HT-29 (cell line): ENCODE data around the gene MICAL3. TPM values are rescaled to one million over a fixed set of nuclear protein-coding genes. Genes with fewer than 3 reads are reported as not detected.

Source experiments
- DNase-seq: peaks from one replicate; pipeline ENCODE4 v3.0.0-alpha.2; 2015; ENCODE audit warnings: low spot score
- total RNA-seq: library from RNA; depleted of rRNA; stranded (reverse); fragments of >200 nt; shearing (Covaris generic); gene quantifications from 2 replicates; pipeline ENCODE4 v1.2.3, GENCODE V29; 2014

MICAL3 gene
- total RNA-seq, 1 experiment from 2014 or later = 11.2 TPM

DNA sequence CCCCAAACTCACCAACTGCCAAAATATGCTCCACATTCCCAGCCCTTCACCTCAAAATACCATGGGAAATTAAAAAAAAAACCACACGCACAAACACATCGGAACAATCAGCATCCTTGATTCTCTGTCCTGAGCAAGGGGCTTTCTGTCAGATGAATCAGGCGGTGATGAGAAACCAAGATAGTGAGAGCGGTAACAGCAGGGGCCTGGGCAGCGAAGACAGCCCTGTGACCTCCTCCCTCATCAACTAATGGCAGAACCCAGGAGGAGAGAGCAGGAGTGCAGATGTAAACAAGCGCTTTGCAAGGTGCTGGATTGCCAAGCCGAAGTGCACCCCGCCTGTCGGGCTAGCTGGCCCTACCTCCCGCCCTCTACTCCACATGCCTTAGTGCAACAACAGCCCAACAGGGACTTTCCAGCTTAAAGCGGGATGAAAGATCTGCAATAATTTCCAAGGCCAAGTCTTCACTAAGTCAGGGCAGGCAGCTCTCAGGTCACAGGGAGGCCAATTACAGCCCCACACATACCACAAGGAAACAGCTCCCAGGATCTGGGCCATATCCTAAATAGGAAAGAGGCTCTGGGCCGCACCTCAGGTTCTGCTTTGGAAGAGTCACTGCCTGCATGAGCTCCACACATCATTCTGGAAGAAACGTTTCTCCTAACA, 177.9 kb downstream of the MICAL3 start:
- no peak for DNase-seq

DNA sequence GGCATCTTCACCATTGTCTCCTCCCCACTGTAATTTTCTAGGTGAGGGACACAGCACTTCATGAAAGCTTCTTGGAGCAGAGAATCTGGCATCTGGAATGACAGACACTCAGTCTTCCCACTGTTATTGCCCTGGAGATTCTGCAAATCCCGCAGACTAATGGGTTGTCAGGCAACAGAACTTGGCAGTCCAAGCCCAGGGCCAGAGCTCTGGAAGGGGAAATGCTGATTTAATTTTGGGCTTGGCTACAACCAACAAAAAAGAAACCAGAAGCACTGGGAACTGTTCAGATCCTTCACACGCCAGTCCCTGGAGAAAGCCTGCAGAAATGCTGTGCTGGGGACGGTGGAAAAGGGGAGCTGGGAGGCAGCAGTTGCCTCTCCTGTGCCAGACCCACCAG, 178.6 kb downstream of the MICAL3 start:
- DNase-seq = no peak

GRCh38 chr22:17845327-17845726, 179.0 kb downstream of the MICAL3 start:
- no peak for DNase-seq

GRCh38 chr22:17844150-17844549, 180.2 kb downstream of the MICAL3 start:
- no peak for DNase-seq

DNA sequence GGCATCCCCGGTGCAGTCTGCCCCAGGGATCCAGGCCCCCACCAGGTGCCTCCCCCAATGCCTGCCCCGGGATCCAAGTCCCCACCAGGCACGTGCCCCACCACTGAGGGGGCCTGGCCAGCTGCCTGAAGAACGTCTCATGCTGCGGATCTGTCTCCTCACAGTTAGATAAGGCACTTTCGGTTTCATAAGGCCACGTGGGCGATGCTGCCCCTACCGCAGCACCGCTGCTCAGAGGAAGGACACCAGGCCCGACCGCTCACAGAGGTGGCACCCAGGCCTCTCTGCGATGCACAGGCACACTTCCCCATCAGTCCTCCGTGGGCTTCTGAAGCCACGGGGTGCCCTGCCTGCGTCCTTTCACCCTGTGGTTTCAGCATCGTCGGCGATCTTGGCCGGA, 182.0 kb downstream of the MICAL3 start:
- no peak for DNase-seq

DNA sequence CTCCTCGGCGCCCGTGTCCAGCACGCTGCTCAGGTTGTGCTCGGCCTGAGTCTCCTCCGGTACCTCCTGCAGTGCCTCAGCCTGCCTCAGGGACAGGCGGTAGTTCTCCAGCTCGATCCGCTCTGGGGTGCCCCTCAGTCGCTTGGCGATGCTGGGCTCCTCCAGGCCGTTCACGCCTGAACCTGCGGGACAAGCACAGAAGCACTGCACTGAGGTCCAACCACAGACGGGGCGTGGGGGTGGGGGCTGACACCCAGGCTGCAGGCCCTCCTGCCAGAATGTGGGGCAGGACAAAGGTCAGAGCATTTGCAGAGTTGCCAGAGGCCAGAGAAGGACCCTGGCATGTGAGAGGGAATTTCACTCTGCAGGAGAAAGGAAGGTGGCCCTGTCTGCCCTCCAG, 182.5 kb downstream of the MICAL3 start:
- DNase-seq = no peak

- DNase-seq = no peak
Observed at GRCh38 chr22:17838180-17838865, 186.0 kb downstream of the MICAL3 start.

- no peak for DNase-seq
Observed at GRCh38 chr22:17836992-17837742, 187.2 kb downstream of the MICAL3 start.

DNA sequence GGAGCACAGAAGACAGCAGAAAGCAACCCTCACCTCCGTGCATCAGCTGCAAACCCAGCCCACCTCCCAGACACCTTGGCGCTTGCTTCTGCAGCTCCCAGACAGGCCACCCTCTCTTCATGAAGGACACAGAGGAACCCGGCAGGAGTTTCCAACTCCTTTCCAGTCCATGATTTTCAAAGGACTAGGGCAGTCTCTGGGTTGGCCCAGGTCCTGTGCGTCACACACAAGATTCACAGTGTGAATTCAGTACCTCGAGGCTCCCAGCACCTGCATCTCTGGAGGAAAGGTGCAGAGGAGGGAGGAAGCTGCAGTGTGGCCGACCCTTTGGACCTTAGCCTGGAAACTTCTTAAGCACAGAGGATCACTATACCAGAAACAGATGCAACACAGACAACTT, 189.1 kb downstream of the MICAL3 start:
- DNase-seq = no peak

- no peak for DNase-seq
Observed at GRCh38 chr22:17833489-17833888, 190.9 kb downstream of the MICAL3 start.

DNA sequence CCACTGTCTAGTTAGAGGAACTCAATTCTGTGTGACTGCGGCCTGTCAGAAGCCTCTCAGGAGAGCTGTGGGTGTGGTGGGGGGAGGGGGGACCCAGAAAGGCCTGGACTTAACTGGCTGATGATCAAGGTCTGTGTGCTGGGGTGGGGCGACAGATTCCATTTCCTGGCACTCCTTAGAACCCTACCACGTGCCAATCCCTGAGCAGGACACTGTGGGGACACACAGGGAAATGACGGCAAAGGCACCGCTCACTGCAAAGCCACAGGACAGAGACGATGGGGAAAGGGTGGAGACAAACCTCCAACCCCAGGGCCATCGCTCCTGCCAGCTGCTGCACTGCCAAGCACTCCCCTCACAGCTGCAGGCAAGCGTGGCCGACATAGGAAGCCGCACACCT, 191.7 kb downstream of the MICAL3 start:
- no peak for DNase-seq

DNA sequence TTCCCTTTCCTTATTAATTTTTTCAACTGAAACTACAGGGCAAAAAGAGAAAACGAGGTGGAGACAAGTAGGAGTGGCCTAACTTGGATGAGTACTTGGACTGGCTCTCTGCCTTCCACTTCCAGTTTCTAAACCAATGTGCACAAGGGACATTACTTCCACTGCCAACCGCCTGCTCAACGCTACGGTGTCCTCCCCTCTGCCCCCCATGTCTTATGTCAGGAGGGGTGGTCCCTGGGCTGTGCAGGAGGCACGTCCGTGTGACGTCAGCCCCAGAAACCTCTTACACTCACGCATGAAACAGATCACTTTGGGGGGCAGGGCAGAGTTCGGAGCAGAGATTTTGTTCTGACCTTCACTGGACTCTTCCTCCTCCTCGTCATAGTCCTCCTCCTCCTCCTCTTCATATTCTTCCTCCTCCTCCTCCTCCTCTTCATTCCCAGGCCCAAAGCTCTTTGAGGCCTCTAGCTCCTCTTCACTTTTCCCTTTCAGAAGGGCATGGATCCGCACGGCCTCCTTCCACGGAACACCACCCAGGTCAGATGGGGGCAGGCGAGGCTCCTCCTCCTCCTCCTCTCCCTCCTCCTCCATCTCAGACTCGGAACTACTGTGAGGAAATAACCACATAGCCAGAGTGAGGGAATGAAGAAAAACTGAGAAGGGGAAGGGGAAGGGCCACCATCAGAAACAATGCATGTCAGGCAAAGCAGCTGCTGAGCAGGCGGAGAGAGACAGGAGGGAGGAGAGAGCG, 192.7 kb downstream of the MICAL3 start:
- no peak for DNase-seq

GRCh38 chr22:17830043-17830961, 194.1 kb downstream of the MICAL3 start:
- peak; percentile 80 for DNase-seq

- DNase-seq = peak; percentile 10
Observed at GRCh38 chr22:17829695-17830042, 194.7 kb downstream of the MICAL3 start.

GRCh38 chr22:17828502-17829080, 195.8 kb downstream of the MICAL3 start:
- DNase-seq = no peak

DNA sequence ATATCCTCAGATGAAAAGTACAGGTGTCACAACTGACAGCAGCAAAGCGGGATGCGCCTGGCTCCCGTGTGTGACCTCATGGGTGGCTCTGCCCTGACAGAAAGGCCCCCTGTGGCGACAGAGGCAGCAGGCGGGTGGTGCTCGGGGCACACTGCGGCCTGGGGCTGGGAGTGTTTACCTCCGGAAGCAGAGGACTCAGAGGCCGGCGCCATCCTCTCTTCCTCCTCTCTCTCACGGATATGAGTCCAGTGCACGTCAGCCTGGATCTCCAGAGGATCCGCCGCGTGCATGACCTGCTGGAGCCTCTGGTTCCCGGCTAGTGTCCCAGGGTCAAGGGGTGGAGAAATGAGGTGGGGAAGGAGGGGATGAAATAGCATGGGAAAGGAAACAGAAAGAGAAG, 196.9 kb downstream of the MICAL3 start:
- no peak for DNase-seq

GRCh38 chr22:17825876-17826550, 198.3 kb downstream of the MICAL3 start:
- no peak for DNase-seq

GRCh38 chr22:17824457-17824856, 199.9 kb downstream of the MICAL3 start:
- no peak for DNase-seq

DNA sequence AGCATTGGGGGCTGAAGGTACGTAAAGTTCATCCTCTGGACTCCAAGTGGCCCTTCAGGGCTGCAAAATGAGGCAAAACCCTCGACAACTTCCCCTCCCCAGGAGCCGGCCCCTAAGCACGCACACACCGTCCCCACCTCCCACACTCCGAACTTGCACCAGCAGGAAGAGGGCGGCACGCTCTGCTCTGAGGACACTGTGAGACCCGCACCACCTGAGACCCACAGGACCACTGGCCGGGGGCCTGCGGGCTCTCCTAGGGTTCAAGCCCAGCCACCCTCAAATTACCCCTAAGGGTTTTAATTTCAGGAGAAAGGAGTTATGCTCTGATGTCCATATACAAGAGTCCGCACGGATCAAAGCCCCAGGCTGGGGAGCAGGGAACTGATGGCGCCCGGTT, 200.4 kb downstream of the MICAL3 start:
- DNase-seq = no peak

- DNase-seq = no peak
Observed at GRCh38 chr22:17823226-17823625, 201.1 kb downstream of the MICAL3 start.
